NB4 (cell line): Measurements from ENCODE around the gene IGF1R.
"Not testable (repeated sequence)": the region's sequence is repeated elsewhere in the genome, so short reads cannot be mapped to it uniquely, and the experiment has no call there.

Experiments used
- DNase-seq: peaks from one replicate; pipeline ENCODE4 v3.0.0; 2010; ENCODE audit warnings: low read depth
- H3K4me3 ChIP-seq: one replicate; pipeline ENCODE4 v1.5.1; 2011; ENCODE audit warnings: mild to moderate bottlenecking, low read depth, low read length, moderate library complexity
- CTCF ChIP-seq: IDR thresholded peaks from one replicate; pipeline ENCODE4 v1.5.1; 2012; ENCODE audit warnings: low read depth, low read length
- MAX ChIP-seq: IDR thresholded peaks from 2 replicates; pipeline ENCODE4 v1.6.1; 2011; ENCODE audit warnings: low read depth, low read length
- MYC ChIP-seq: IDR thresholded peaks from 2 replicates; pipeline ENCODE4 v1.6.1; 2011; ENCODE audit warnings: low read depth, low read length
- POLR2A ChIP-seq: IDR thresholded peaks from 2 replicates; pipeline ENCODE4 v1.6.1; 2011; ENCODE audit warnings: mild to moderate bottlenecking; ENCODE audit not compliant: insufficient read length; ENCODE audit errors: extremely low read depth

Gene IGF1R

GRCh38 chr15:98960555-98961050 is 312.3 kb downstream of the IGF1R start:
- no peak for DNase-seq
- TF ChIP-seq MYC: no peak
- H3K4me3 ChIP-seq: no peak overlapping the region

- H3K4me3 ChIP-seq: no peak overlapping the region
- TF ChIP-seq MAX: no peak
- TF ChIP-seq CTCF: no peak
- TF ChIP-seq POLR2A: no peak
- no peak for TF ChIP-seq MYC
- no peak for DNase-seq
These were observed 315.1 kb downstream of the IGF1R start for GRCh38 chr15:98963444-98963843.

- TF ChIP-seq MAX: no peak
- no peak overlapping the region for H3K4me3 ChIP-seq
- DNase-seq: no peak
These were observed 316.3 kb downstream of the IGF1R start for GRCh38 chr15:98964466-98965133.

GRCh38 chr15:98965134-98965491 is 316.8 kb downstream of the IGF1R start:
- not testable (repeated sequence) for DNase-seq, H3K4me3 ChIP-seq

GRCh38 chr15:98965597-98965996 is 317.3 kb downstream of the IGF1R start:
- H3K4me3 ChIP-seq: no peak overlapping the region
- no peak for DNase-seq
- TF ChIP-seq MYC (no peak), POLR2A (no peak), CTCF (no peak), MAX (no peak)

GRCh38 chr15:98966091-98966787 is 317.9 kb downstream of the IGF1R start:
- no peak for TF ChIP-seq POLR2A
- no peak for TF ChIP-seq MYC
- TF ChIP-seq CTCF: no peak
- TF ChIP-seq MAX: no peak
- DNase-seq: no peak
- H3K4me3 ChIP-seq: no peak overlapping the region

- DNase-seq: no peak
- no peak overlapping the region for H3K4me3 ChIP-seq
- no peak for TF ChIP-seq MYC
- no peak for TF ChIP-seq CTCF
- TF ChIP-seq POLR2A: no peak
- TF ChIP-seq MAX: no peak
These were observed 318.8 kb downstream of the IGF1R start for GRCh38 chr15:98967096-98967495.
